PC-3 (cell line): ENCODE results near the gene CNNM3. TPM values are rescaled to one million over a fixed set of nuclear protein-coding genes. Genes with fewer than 3 reads are reported as not detected.

Experiments used
- ATAC-seq: fragments of 200-7000 bp; cut with Tn5 transposase; 2 replicates; pipeline ENCODE4 v1.9.1; 2020; ENCODE audit warnings: mild to moderate bottlenecking, moderate library complexity
- BruUV-seq: library from RNA; stranded (reverse); fragments of 400-500 nt; replicated peaks from 2 replicates; lab custom pipeline; 2021; lab: Mats Ljungman, UMichigan
- CTCF ChIA-PET: fragments of 300-600 bp; sonication (Branson Sonifier 250); formaldehyde crosslinking; loops from one replicate; lab custom pipeline; 2022; ENCODE audit warnings: antibody characterized with exemption; lab: Charles Lee
- POLR2A ChIA-PET: fragments of 300-600 bp; sonication (Branson Sonifier 250); formaldehyde crosslinking; loops from one replicate; lab custom pipeline; 2022; ENCODE audit warnings: antibody characterized with exemption; ENCODE audit not compliant: unreplicated experiment; lab: Charles Lee
- DNase-seq: peaks from one replicate; pipeline ENCODE4 v3.0.0-alpha.2; 2015
- H2AFZ ChIP-seq: fragments of 300-600 bp; sonication (generic); 2 replicates; pipeline ENCODE4 v1.6.0; 2016; ENCODE audit warnings: antibody characterized with exemption, low read length
- H3F3A ChIP-seq: fragments of 300-600 bp; sonication (generic); one replicate; pipeline ENCODE4 v1.6.0; 2017; ENCODE audit warnings: antibody characterized with exemption, low read length, control low read depth, mild to moderate bottlenecking; ENCODE audit not compliant: unreplicated experiment
- H3K27ac ChIP-seq: fragments of 300-600 bp; sonication (generic); 2 replicates; pipeline ENCODE4 v1.5.1; 2016; ENCODE audit warnings: mild to moderate bottlenecking, low read length
- H3K27me3 ChIP-seq: fragments of 300-600 bp; sonication (generic); 2 replicates; pipeline ENCODE4 v1.6.1; 2016; ENCODE audit warnings: low read length, mixed read lengths
- H3K36me3 ChIP-seq: fragments of 300-600 bp; sonication (generic); 2 replicates; pipeline ENCODE4 v1.6.1; 2016; ENCODE audit warnings: low read depth, mixed run types, low read length, mixed read lengths
- H3K4me1 ChIP-seq: fragments of 300-600 bp; sonication (generic); 2 replicates; pipeline ENCODE4 v1.5.1; 2016; ENCODE audit warnings: low read length; ENCODE audit not compliant: insufficient read depth
- H3K4me2 ChIP-seq: fragments of 300-600 bp; sonication (generic); 2 replicates; pipeline ENCODE4 v1.6.0; 2016; ENCODE audit warnings: low read length
- H3K4me3 ChIP-seq: fragments of 300-600 bp; sonication (generic); 2 replicates; pipeline ENCODE4 v1.5.1; 2016; ENCODE audit warnings: mild to moderate bottlenecking, low read length, mixed read lengths
- H3K79me2 ChIP-seq: fragments of 300-600 bp; sonication (generic); 2 replicates; pipeline ENCODE4 v1.6.1; 2017; ENCODE audit warnings: low read length, mixed read lengths
- H3K9ac ChIP-seq: fragments of 300-600 bp; sonication (generic); 2 replicates; pipeline ENCODE4 v1.6.0; 2016; ENCODE audit warnings: mild to moderate bottlenecking, low read length
- H3K9me2 ChIP-seq: fragments of 300-600 bp; sonication (generic); replicated peaks from 2 replicates; pipeline ENCODE4 v1.6.1; 2016; ENCODE audit warnings: mixed run types, low read length, mixed read lengths
- H3K9me3 ChIP-seq: fragments of 300-600 bp; sonication (generic); 2 replicates; pipeline ENCODE4 v1.6.1; 2016; ENCODE audit warnings: low read length, mixed read lengths
- H4K20me1 ChIP-seq: fragments of 300-600 bp; sonication (generic); 2 replicates; pipeline ENCODE4 v1.6.1; 2016; ENCODE audit warnings: low read length, mixed read lengths
- EZH2 ChIP-seq: fragments of 300-600 bp; sonication (generic); IDR thresholded peaks from one replicate; pipeline ENCODE4 v1.6.1; 2017; ENCODE audit warnings: antibody characterized with exemption, mild to moderate bottlenecking, low read length; ENCODE audit not compliant: unreplicated experiment
- EZH2phosphoT487 ChIP-seq: fragments of 300-600 bp; sonication (generic); IDR thresholded peaks from 2 replicates; pipeline ENCODE4 v1.6.1; 2018; ENCODE audit warnings: mild to moderate bottlenecking, antibody characterized with exemption, low read length, borderline replicate concordance
- intact Hi-C: fragments of 100-400 bp; cut with micrococcal nuclease; formaldehyde crosslinking; loops from 2 replicates; pipeline ENCODE4 v1.9.0; 2023
- total RNA-seq: library from RNA; depleted of rRNA; stranded (reverse); fragments of >200 nt; gene quantifications from 2 replicates; pipeline ENCODE4 v1.2.3, GENCODE V29; 2014
- TF ChIP-seq, protein P1 (sequence below): fragments of 300-600 bp; sonication (generic); conservative IDR thresholded peaks from 2 replicates; pipeline ENCODE4 v1.5.1; 2017; ENCODE audit warnings: antibody characterized with exemption, low read depth, mild to moderate bottlenecking, low read length

CNNM3 gene
- total RNA-seq, 1 experiment from 2014 or later, result 9.0 TPM

DNA sequence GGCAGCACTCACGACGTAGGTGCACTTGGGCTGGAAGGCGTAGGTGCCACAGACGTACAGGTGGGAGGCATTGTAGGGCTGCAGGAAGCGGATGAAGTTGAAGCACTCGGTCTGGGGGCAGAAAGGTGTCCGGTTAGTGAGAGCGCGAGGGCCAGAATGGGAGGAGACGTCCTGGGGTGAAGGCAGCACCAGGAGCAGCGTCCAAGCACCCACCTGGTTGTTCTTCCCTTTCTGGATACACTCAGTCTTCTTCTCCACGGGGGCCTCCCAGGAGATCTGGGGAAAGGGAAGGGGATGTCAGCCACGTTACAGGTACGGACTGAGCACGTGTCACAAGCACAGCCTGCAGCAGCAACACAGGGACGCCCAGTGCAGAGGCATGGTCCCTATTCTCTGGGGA is 49.6 kb downstream of the CNNM3 start:
- H4K20me1 ChIP-seq, result no peaks in the 10 kb centered on the region
- no peak overlapping the region for H3K4me3 ChIP-seq
- intact Hi-C loops, result loop anchor here (5.0 kb wide), 1 partner anchor 247 kb away; the partner anchor contains the start of gene ANKRD36
- no peaks in the 10 kb centered on the region for H3K9me2 ChIP-seq
- peaks cover 25% of the 10 kb centered on the region; the same call in 1 of the 2 replicates for H3K36me3 ChIP-seq
- peaks cover 15% of the 10 kb centered on the region for H3K4me1 ChIP-seq
- ChIA-PET CTCF (no interaction called here), POLR2A (no interaction called here)
- H3F3A ChIP-seq, result no peaks in the 10 kb centered on the region
- DNase-seq, result no peak
- no peak for ATAC-seq
- H3K9ac ChIP-seq, result no peak overlapping the region
- H3K4me2 ChIP-seq, result no peak overlapping the region
- TF ChIP-seq, protein P1, sequence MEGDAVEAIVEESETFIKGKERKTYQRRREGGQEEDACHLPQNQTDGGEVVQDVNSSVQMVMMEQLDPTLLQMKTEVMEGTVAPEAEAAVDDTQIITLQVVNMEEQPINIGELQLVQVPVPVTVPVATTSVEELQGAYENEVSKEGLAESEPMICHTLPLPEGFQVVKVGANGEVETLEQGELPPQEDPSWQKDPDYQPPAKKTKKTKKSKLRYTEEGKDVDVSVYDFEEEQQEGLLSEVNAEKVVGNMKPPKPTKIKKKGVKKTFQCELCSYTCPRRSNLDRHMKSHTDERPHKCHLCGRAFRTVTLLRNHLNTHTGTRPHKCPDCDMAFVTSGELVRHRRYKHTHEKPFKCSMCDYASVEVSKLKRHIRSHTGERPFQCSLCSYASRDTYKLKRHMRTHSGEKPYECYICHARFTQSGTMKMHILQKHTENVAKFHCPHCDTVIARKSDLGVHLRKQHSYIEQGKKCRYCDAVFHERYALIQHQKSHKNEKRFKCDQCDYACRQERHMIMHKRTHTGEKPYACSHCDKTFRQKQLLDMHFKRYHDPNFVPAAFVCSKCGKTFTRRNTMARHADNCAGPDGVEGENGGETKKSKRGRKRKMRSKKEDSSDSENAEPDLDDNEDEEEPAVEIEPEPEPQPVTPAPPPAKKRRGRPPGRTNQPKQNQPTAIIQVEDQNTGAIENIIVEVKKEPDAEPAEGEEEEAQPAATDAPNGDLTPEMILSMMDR, result no peak
- TF ChIP-seq EZH2phosphoT487 (no peak), EZH2 (no peak)
- no peak overlapping the region for H3K27ac ChIP-seq
- no peak overlapping the region for H2AFZ ChIP-seq
- no TSS peak for BruUV-seq
- H3K79me2 ChIP-seq, result peaks cover 35% of the 10 kb centered on the region
- no peaks in the 10 kb centered on the region for H3K27me3 ChIP-seq
- H3K9me3 ChIP-seq, result no peaks in the 10 kb centered on the region

GRCh38 chr2:96866149-96866548 is 50.1 kb downstream of the CNNM3 start:
- no peaks in the 10 kb centered on the region for H3K9me2 ChIP-seq
- no peak overlapping the region for H2AFZ ChIP-seq
- H3K27me3 ChIP-seq, result no peaks in the 10 kb centered on the region
- BruUV-seq, result no TSS peak
- H3K36me3 ChIP-seq, result peaks cover 25% of the 10 kb centered on the region; the same call in 1 of the 2 replicates
- no peak overlapping the region for H3K4me2 ChIP-seq
- DNase-seq (no peak), ATAC-seq (no peak)
- peaks cover 35% of the 10 kb centered on the region for H3K79me2 ChIP-seq
- no peak overlapping the region for H3K4me3 ChIP-seq
- POLR2A ChIA-PET, result no interaction called here
- intact Hi-C loops, result loop anchor here (5.0 kb wide), 1 partner anchor 246 kb away; the partner anchor contains the start of gene ANKRD36
- no peaks in the 10 kb centered on the region for H3F3A ChIP-seq
- peaks cover 18% of the 10 kb centered on the region for H3K4me1 ChIP-seq
- no peaks in the 10 kb centered on the region for H4K20me1 ChIP-seq
- CTCF ChIA-PET, result no interaction called here
- no peak for TF ChIP-seq EZH2
- TF ChIP-seq, protein P1, result no peak
- no peak for TF ChIP-seq EZH2phosphoT487
- no peaks in the 10 kb centered on the region for H3K9me3 ChIP-seq
- no peak overlapping the region for H3K27ac ChIP-seq
- H3K9ac ChIP-seq, result no peak overlapping the region

DNA sequence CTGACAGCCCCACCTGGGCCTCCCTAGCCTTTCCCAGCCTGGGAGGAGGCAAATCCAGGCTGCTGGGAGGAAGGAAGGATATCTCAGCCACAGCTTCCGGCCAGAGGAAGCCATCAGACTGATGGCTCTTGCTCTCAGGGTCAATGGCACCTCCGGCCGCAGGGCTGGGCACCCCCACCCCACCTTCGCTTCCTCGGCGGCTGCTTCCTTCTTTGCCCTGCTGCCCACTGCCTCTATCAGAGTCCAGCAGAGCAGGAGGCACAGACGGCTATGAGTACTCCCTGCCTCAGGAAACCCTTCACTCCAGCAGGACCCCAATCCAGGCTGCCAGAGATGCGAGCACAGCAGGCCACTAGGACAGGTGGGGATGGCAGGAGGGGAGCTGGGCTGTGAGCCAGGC is 50.5 kb downstream of the CNNM3 start:
- CTCF ChIA-PET, result no interaction called here
- Histone ChIP-seq H3K36me3 (peaks cover 25% of the 10 kb centered on the region; the same call in 1 of the 2 replicates), H3K9ac (no peak overlapping the region), H3K4me1 (peaks cover 18% of the 10 kb centered on the region), H4K20me1 (no peaks in the 10 kb centered on the region), H3K27ac (no peak overlapping the region), H3K4me2 (no peak overlapping the region), H3K9me3 (no peaks in the 10 kb centered on the region), H3K4me3 (no peak overlapping the region), H2AFZ (no peak overlapping the region), H3K27me3 (no peaks in the 10 kb centered on the region), H3K9me2 (no peaks in the 10 kb centered on the region), H3K79me2 (peaks cover 35% of the 10 kb centered on the region), H3F3A (no peaks in the 10 kb centered on the region)
- intact Hi-C loops, result loop anchor here (5.0 kb wide), 1 partner anchor 246 kb away; the partner anchor contains the start of gene ANKRD36
- no TSS peak for BruUV-seq
- DNase-seq, result no peak
- POLR2A ChIA-PET, result no interaction called here
- no peak for TF ChIP-seq EZH2phosphoT487
- TF ChIP-seq, protein P1, result no peak
- TF ChIP-seq EZH2, result no peak
- ATAC-seq, result no peak
